K562 (cell line): ENCODE data around the gene PCK1. TPM values are rescaled to one million over a fixed set of nuclear protein-coding genes. Genes with fewer than 3 reads are reported as not detected.
A peak's percentile ranks its signal among the peaks of the same experiment; 100 is the strongest.

Source experiments
- BHLHE40 ChIP-seq: IDR thresholded peaks from 2 replicates; pipeline ENCODE4 v1.6.1; 2011; ENCODE audit warnings: low read length, improper control_type of control experiment
- CBX5 ChIP-seq: IDR thresholded peaks from 2 replicates; pipeline ENCODE4 v1.6.1; 2014; ENCODE audit warnings: low read depth, borderline replicate concordance
- GABPA ChIP-seq: fragments of 200-800 bp; sonication (Bioruptor generic); conservative IDR thresholded peaks from 2 replicates; pipeline ENCODE4 v1.6.1; 2016; ENCODE audit warnings: low read depth, missing genetic modification characterization, missing compliant biosample characterization
- LCOR ChIP-seq: sonication (generic); formaldehyde crosslinking; IDR thresholded peaks from 2 replicates; pipeline ENCODE4 v1.8.0; 2022; ENCODE audit warnings: mild to moderate bottlenecking, missing genetic modification reagents
- MYNN ChIP-seq, 2 experiments: sonication (generic); formaldehyde crosslinking in 1 of 2; IDR thresholded peaks; 2 replicates each; pipeline versions ENCODE4 v1.5.0 to v1.6.1; 2016 to 2020; ENCODE audit warnings: antibody characterized with exemption in 1 of 2, missing genetic modification reagents in 1 of 2
- NCOR1 ChIP-seq: fragments of 450-650 bp; IDR thresholded peaks from 2 replicates; pipeline ENCODE4 v1.6.1; 2016; ENCODE audit warnings: mild to moderate bottlenecking, moderate library complexity
- NFIC ChIP-seq: fragments of 450-650 bp; IDR thresholded peaks from 2 replicates; pipeline ENCODE4 v1.6.1; 2017; ENCODE audit warnings: mild to moderate bottlenecking, inconsistent platforms
- OTX1 ChIP-seq: fragments of 450-650 bp; formaldehyde crosslinking; IDR thresholded peaks from 2 replicates; pipeline ENCODE4 v1.4.0; 2022; ENCODE audit warnings: mild to moderate bottlenecking
- SIX5 ChIP-seq, 2 experiments: IDR thresholded peaks; 2 replicates each; pipeline ENCODE4 v1.6.1; 2011; ENCODE audit warnings: low read length in 2 of 2, borderline replicate concordance in 1 of 2, low read depth in 1 of 2, mild to moderate bottlenecking in 1 of 2, moderate library complexity in 1 of 2; ENCODE audit not compliant: insufficient read depth in 1 of 2
- SP2 ChIP-seq: IDR thresholded peaks from 2 replicates; pipeline ENCODE4 v1.6.1; 2011; ENCODE audit warnings: mild to moderate bottlenecking, low read depth, low read length, moderate library complexity; ENCODE audit not compliant: poor library complexity, severe bottlenecking; ENCODE audit errors: extremely low read depth
- STAT5B ChIP-seq: fragments of 250-450 bp; sonication (Bioruptor Pico); IDR thresholded peaks from 2 replicates; pipeline ENCODE4 v1.8.0; 2021; ENCODE audit warnings: mild to moderate bottlenecking, inconsistent platforms
- XRCC3 ChIP-seq: fragments of 450-650 bp; IDR thresholded peaks from 2 replicates; pipeline ENCODE4 v1.6.1; 2017; ENCODE audit warnings: mild to moderate bottlenecking, moderate library complexity
- XRCC5 ChIP-seq: fragments of 200-400 bp; formaldehyde crosslinking; IDR thresholded peaks from 2 replicates; pipeline ENCODE4 v1.6.1; 2017; ENCODE audit warnings: low read depth, mild to moderate bottlenecking, low read length
- ZEB2 ChIP-seq: fragments of 450-650 bp; IDR thresholded peaks from 2 replicates; pipeline ENCODE4 v1.6.1; 2016
- polyA plus RNA-seq, 8 experiments: library from polyadenylated mRNA; depleted of rRNA in 4 of 8; stranded (reverse) in 5 of 8; unstranded in 3 of 8; fragments of >200 nt; fragmentation: Nextera tagmentation in 2 of 8; fragmentation: Illumina TruSeq in 1 of 8; extraction: Ambion mirVana in 2 of 8; extraction: Trizol in 1 of 8; gene quantifications; 2 replicates each; pipeline versions ENCODE4 v1.2.1 to v1.2.3, GENCODE V29; 2011 to 2014; ENCODE audit warnings: inconsistent platforms in 1 of 8, missing spikeins in 1 of 8
- total RNA-seq, 7 experiments: library from RNA; depleted of rRNA in 6 of 7; stranded (reverse); fragments of >200 nt in 6 of 7; fragmentation: Illumina TruSeq in 2 of 7; extraction: Trizol in 2 of 7; gene quantifications; 2 replicates each; pipeline versions ENCODE4 v1.2.1 to v1.2.3, GENCODE V29; 2011 to 2021; ENCODE audit warnings: low replicate concordance in 1 of 7
- TF ChIP-seq, protein P1 (sequence below): fragments of 250-450 bp; sonication (Bioruptor Pico); IDR thresholded peaks from 2 replicates; pipeline ENCODE4 v1.5.0; 2021
- TF ChIP-seq, protein P2 (sequence below): sonication (generic); formaldehyde crosslinking; IDR thresholded peaks from 2 replicates; pipeline ENCODE4 v1.8.0; 2022; ENCODE audit warnings: missing genetic modification reagents, mild to moderate bottlenecking, moderate library complexity, borderline replicate concordance

The PCK1 gene
- total and polyA plus RNA-seq, 9 of the 15 experiments (the other 6 are each of a cell fraction or from before 2014, with no cell fraction given): 0.05 to 0.73 (median 0.15) TPM

DNA sequence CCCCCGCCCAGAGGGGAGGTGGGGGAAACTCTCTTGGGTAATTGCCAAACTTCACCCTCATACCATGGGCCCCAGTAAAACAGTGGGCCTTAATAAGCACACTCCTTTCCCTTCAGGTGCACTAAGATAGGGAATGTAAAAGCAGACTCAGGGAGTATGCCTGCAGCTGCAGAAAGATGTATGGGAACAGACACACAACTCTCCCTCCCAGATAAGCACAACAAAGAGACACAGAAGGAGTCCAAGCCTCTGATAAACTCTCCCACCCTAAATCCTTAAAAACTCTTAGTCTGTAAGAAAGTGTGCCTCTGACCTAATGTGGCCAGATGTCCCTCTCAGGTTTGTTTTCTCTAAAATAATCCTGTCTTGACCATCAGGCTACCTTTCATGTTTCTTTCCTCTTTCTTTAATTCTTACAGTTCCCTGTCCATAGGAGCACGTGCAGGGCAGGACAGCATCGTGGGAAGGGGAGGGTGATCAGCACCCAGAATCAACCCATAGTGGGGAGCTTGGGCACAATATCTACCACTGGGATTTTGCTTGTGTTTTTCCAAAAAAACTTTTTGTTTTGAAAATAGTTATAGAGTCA, 24.7 kb upstream of the PCK1 start (continued):
- TF ChIP-seq, protein P1, sequence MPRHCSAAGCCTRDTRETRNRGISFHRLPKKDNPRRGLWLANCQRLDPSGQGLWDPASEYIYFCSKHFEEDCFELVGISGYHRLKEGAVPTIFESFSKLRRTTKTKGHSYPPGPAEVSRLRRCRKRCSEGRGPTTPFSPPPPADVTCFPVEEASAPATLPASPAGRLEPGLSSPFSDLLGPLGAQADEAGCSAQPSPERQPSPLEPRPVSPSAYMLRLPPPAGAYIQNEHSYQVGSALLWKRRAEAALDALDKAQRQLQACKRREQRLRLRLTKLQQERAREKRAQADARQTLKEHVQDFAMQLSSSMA: no peak
- no peak for TF ChIP-seq STAT5B
- TF ChIP-seq BHLHE40: 0 out of 2 replicates have a peak, but pooled peaks have one; percentile 19
- peak; percentile 83 for TF ChIP-seq CBX5
- TF ChIP-seq GABPA: no peak
- no peak for TF ChIP-seq XRCC5
- TF ChIP-seq, protein P2, sequence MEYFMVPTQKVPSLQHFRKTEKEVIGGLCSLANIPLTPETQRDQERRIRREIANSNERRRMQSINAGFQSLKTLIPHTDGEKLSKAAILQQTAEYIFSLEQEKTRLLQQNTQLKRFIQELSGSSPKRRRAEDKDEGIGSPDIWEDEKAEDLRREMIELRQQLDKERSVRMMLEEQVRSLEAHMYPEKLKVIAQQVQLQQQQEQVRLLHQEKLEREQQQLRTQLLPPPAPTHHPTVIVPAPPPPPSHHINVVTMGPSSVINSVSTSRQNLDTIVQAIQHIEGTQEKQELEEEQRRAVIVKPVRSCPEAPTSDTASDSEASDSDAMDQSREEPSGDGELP (CRISPR knock-in tag): no peak
- no peak for TF ChIP-seq MYNN (IDR thresholded peaks at IDR 0.05)
- no peak for TF ChIP-seq MYNN (CRISPR knock-in tag; IDR thresholded peaks at IDR 0.05)
- peak; percentile 72; the same call in 1 of the 2 replicates for TF ChIP-seq XRCC3
- TF ChIP-seq SP2: no peak
- TF ChIP-seq NFIC: peak; percentile 42; the same call in 1 of the 2 replicates
- no peak for TF ChIP-seq OTX1 (CRISPR knock-in tag)
- peak; percentile 51; the same call in 1 of the 2 replicates for TF ChIP-seq NCOR1
- TF ChIP-seq ZEB2: peak; percentile 61; the same call in 1 of the 2 replicates
- no peak for TF ChIP-seq SIX5 (IDR thresholded peaks at IDR 0.05; ENCODE audit: borderline replicate concordance in 1 of 2, insufficient read depth in 1 of 2, low read depth in 1 of 2, low read length in 2 of 2)
- no peak for TF ChIP-seq LCOR (CRISPR knock-in tag)
